HEK293T (cell line): ENCODE measurements around the gene VIM.

Experiments
- BHLHE40 ChIP-seq: fragments of 450-650 bp; IDR thresholded peaks from 2 replicates; pipeline ENCODE4 v1.6.1; 2016; ENCODE audit warnings: mild to moderate bottlenecking, moderate library complexity, borderline replicate concordance
- CTBP1 ChIP-seq: fragments of 450-650 bp; IDR thresholded peaks from 2 replicates; pipeline ENCODE4 v1.6.1; 2016; ENCODE audit warnings: borderline replicate concordance
- ELF4 ChIP-seq: fragments of 450-650 bp; IDR thresholded peaks from 2 replicates; pipeline ENCODE4 v1.6.1; 2017; ENCODE audit warnings: antibody characterized with exemption
- FOXA1 ChIP-seq: fragments of 450-650 bp; IDR thresholded peaks from 2 replicates; pipeline ENCODE4 v1.6.1; 2016; ENCODE audit warnings: mild to moderate bottlenecking
- FOXK2 ChIP-seq: fragments of 450-650 bp; IDR thresholded peaks from 2 replicates; pipeline ENCODE4 v1.6.1; 2016; ENCODE audit warnings: mild to moderate bottlenecking
- FOXM1 ChIP-seq: fragments of 450-650 bp; IDR thresholded peaks from 2 replicates; pipeline ENCODE4 v1.6.1; 2017; ENCODE audit warnings: mild to moderate bottlenecking, borderline replicate concordance
- LEF1 ChIP-seq: fragments of 450-650 bp; IDR thresholded peaks from 2 replicates; pipeline ENCODE4 v1.6.1; 2017; ENCODE audit warnings: mild to moderate bottlenecking, borderline replicate concordance
- NFRKB ChIP-seq: fragments of 450-650 bp; IDR thresholded peaks from 2 replicates; pipeline ENCODE4 v1.6.1; 2016; ENCODE audit warnings: mild to moderate bottlenecking, moderate library complexity
- PKNOX1 ChIP-seq: fragments of 450-650 bp; IDR thresholded peaks from 2 replicates; pipeline ENCODE4 v1.6.1; 2016
- SP1 ChIP-seq: fragments of 450-650 bp; IDR thresholded peaks from 2 replicates; pipeline ENCODE4 v1.6.1; 2017
- SUZ12 ChIP-seq: fragments of 450-650 bp; IDR thresholded peaks from 2 replicates; pipeline ENCODE4 v1.6.1; 2016; ENCODE audit warnings: mild to moderate bottlenecking
- TARDBP ChIP-seq: fragments of 450-650 bp; IDR thresholded peaks from 2 replicates; pipeline ENCODE4 v1.6.1; 2016
- ZNF384 ChIP-seq: fragments of 450-650 bp; IDR thresholded peaks from 2 replicates; pipeline ENCODE4 v1.6.1; 2016

GRCh38 chr10:17200912-17201793, 26.9 kb upstream of the VIM start, which contains the start of gene TRDMT1:
- TF ChIP-seq FOXM1 (peak; percentile 61; the same call in 1 of the 2 replicates), SUZ12 (no peak), BHLHE40 (no peak), SP1 (no peak), ZNF384 (no peak), FOXA1 (no peak), PKNOX1 (peak; percentile 68), ELF4 (peak; percentile 31; the same call in 1 of the 2 replicates), LEF1 (no peak), NFRKB (no peak; the same call in 1 of the 2 replicates), CTBP1 (peak; percentile 78), FOXK2 (no peak), TARDBP (no peak)
